ENCODE results near the gene TMEM184A.

Gene TMEM184A

DNA sequence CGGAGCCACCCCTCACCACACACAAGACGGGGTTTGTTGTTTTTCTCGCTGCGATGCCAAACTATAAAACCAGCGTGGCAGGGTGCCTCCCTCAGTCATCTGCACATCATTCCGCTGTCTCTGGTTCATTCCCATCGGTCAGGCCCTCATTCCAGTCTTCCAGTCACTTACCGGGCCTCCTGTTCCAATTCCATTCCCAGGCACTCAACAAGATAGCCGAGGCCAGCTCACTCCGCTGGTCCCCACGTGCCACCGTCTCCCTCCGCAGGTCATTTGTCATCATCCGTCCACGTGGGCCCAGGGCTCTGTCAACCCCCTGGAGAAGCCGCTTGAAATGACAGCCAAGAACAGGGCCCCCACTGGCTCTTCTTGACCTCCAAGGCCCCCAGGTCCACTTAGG, 6.1 kb upstream of the TMEM184A start:
- Histone ChIP-seq H3K9ac (ENCODE audit: low read depth, low read length) (no peak overlapping the region), H3K27me3 (ENCODE audit: control insufficient read depth, insufficient read depth, low read length) (no peaks in the 10 kb centered on the region), H3K9me3 (ENCODE audit: control insufficient read depth, insufficient read depth, low read length) (no peaks in the 10 kb centered on the region), H3K4me3 (ENCODE audit: low read depth, low read length) (no peak overlapping the region), H3K4me1 (ENCODE audit: control insufficient read depth, insufficient read depth, low read length) (no peaks in the 10 kb centered on the region), H3K36me3 (ENCODE audit: control insufficient read depth, insufficient read depth, low read length) (peaks cover 4% of the 10 kb centered on the region)

DNA sequence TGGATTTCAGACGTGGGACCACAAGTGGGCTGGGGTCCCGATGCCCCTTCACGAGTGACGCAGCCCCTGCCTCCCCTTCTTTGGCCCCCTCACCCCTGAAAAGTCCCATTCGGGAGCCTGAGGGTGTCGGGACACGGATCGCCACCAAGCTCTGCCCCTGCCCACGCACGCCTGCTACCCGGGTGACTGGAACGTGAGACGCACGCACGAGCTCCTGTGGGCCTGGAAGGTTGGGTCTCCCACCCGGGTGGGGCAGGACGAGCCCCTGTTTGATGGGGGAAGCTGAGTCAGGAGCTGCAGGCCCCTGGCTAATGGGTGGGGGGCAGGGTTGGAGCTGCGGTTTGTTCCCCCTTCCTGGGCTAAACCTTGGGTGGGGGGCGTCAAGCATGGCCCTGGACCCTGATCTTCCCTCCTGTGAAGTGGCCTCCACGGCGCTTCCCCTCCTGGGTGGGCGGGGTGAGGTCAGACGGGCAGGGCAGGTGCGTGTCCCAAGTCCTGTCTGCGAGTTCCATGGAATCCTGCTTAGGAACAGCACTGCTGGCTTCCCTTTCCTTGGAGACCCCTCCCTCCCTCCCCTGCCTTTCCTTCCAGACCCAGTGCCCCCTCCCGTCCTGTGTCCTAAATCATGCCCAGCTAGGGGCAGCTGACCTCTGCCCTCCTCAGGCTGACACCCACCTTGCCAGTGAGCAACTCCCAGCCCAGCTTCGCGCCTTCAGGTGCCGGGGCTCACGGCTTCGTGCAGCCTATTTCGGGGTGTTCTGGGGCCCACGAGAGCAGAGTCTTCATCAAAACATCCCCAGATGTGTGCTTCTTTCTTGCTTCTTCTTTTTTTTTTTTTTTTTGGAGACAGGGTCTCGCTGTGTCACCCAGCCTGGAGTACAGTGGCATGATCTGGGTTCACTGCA, 5.3 kb upstream of the TMEM184A start:
- H3K36me3 ChIP-seq (ENCODE audit: control insufficient read depth, insufficient read depth, low read length): no peaks in the 10 kb centered on the region
- H3K27me3 ChIP-seq (ENCODE audit: control insufficient read depth, insufficient read depth, low read length): no peaks in the 10 kb centered on the region
- no peak overlapping the region for H3K9ac ChIP-seq (ENCODE audit: low read depth, low read length)
- no peaks in the 10 kb centered on the region for H3K9me3 ChIP-seq (ENCODE audit: control insufficient read depth, insufficient read depth, low read length)
- no peaks in the 10 kb centered on the region for H3K4me1 ChIP-seq (ENCODE audit: control insufficient read depth, insufficient read depth, low read length)
- H3K4me3 ChIP-seq (ENCODE audit: low read depth, low read length): no peak overlapping the region

DNA sequence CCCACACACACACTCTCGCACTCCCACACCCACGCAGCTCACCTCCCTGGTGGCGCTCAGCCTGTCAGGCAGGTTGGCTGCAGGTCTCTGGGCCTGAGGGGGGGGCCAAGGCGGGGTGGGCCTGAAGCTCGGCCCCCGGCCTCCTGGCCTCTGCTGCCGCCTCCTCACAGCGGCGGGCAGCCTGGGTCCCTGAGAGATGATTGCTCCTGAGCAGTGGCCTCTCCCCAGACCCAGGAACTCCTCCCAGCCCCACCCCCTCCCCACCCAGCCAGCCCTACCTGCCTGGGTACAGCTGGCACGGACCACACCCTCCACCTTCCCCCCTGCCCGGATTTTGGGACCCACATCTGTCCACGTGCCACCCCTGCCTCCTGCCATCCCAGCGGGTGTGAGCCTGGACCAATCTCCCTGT, 4.6 kb upstream of the TMEM184A start:
- Histone ChIP-seq H3K4me1 (ENCODE audit: control insufficient read depth, insufficient read depth, low read length) (peaks cover under 1% of the 10 kb centered on the region), H3K9me3 (ENCODE audit: control insufficient read depth, insufficient read depth, low read length) (no peaks in the 10 kb centered on the region), H3K9ac (ENCODE audit: low read depth, low read length) (no peak overlapping the region), H3K4me3 (ENCODE audit: low read depth, low read length) (no peak overlapping the region), H3K36me3 (ENCODE audit: control insufficient read depth, insufficient read depth, low read length) (no peaks in the 10 kb centered on the region), H3K27me3 (ENCODE audit: control insufficient read depth, insufficient read depth, low read length) (no peaks in the 10 kb centered on the region)

DNA sequence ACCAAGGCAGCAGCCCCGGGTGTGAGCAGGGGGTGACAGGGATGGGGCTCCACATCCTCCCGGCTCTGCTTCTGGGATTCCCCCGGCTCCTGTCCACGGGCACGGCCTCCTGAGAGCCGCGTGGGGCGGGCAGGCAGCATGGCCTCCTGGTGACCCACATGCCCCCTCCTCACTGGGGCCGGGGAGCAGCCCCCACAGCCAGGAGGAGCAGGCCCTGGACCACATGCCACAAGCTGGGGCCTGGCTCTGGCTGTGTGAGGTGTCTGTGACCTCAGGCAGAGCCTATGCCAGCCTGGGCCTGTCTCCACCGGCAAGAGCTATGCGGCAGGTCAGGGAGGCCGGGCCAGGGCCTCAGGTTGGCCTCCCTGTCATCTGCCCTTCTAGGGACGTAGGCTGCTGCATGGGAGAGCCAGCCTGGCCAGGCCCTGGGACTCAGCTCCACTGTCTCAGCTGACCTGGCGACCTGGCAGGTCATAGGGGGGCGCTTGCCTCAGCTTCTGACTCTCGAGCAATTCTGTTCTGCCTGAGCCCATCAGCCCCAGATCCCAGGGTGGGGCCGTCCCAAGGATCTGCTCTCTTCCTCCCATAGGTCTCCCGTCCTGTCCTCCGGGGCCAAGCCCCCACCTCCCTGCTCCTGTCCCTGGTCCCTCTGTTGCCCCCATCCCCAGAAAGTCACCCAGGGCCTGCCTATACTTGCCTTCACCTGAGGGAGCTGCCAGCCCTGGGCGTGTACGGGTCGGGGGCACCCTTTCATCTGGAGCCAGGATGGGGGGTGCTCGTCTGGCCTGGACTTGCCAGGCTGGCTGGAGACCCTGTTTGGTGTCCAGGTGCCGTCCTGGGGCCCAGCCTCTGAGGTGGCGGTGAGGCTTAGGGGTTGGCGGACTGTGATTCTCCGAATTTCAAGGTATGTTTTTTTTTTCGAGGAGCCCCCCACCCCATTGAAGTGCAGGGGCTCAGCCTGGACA, 3.9 kb upstream of the TMEM184A start:
- Histone ChIP-seq H3K4me3 (ENCODE audit: low read depth, low read length) (no peak overlapping the region), H3K27me3 (ENCODE audit: control insufficient read depth, insufficient read depth, low read length) (no peaks in the 10 kb centered on the region), H3K9me3 (ENCODE audit: control insufficient read depth, insufficient read depth, low read length) (no peaks in the 10 kb centered on the region), H3K36me3 (ENCODE audit: control insufficient read depth, insufficient read depth, low read length) (no peaks in the 10 kb centered on the region), H3K9ac (ENCODE audit: low read depth, low read length) (no peak overlapping the region), H3K4me1 (ENCODE audit: control insufficient read depth, insufficient read depth, low read length) (peaks cover 2% of the 10 kb centered on the region)

DNA sequence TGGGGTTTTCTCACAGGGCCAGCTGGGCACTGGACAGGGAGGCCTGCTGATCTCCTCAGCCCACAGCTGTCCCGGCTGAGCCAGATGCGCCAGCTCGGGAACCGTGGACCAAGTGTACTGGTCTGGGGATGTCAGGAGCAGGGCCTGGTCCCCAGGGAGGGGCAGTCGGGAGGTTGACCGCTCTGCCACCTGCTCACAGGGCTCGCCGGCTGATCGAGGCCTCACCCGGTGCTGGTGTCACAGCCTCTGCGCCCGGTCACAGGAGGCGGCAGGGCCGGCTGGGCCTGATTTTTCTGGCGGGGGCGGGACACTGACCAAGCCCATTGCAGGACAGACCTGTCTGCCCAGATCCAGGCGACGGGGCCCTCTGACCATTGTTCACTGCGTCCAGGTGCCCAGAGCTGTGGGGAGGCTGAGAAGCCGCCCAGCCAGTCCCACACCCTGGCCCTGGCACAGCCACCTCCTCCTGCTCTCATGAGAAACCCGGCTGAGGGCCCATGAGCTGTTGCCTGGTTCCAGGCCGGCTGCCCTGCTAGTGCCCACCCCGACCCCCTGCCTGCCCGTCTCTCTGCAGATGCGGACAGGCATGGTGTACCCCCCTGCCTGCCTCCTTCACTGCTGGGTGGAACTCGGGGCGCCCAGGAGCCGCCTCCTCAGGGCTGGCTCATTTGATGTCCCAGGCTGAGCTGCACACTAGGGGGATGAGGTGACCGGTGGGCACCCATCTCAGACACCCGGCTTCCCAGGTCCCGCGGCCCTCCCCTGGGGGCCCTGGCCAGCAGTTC, 3.0 kb upstream of the TMEM184A start:
- H3K4me1 ChIP-seq (ENCODE audit: control insufficient read depth, insufficient read depth, low read length): peaks cover 2% of the 10 kb centered on the region
- no peak overlapping the region for H3K4me3 ChIP-seq (ENCODE audit: low read depth, low read length)
- H3K27me3 ChIP-seq (ENCODE audit: control insufficient read depth, insufficient read depth, low read length): no peaks in the 10 kb centered on the region
- H3K36me3 ChIP-seq (ENCODE audit: control insufficient read depth, insufficient read depth, low read length): no peaks in the 10 kb centered on the region
- H3K9ac ChIP-seq (ENCODE audit: low read depth, low read length): no peak overlapping the region
- H3K9me3 ChIP-seq (ENCODE audit: control insufficient read depth, insufficient read depth, low read length): no peaks in the 10 kb centered on the region

GRCh38 chr7:1558181-1558811, 2.3 kb upstream of the TMEM184A start:
- no peak overlapping the region for H3K9ac ChIP-seq (ENCODE audit: low read depth, low read length)

GRCh38 chr7:1557771-1558170, 1.8 kb upstream of the TMEM184A start:
- Histone ChIP-seq H3K4me3 (ENCODE audit: low read depth, low read length) (no peak overlapping the region), H3K36me3 (ENCODE audit: control insufficient read depth, insufficient read depth, low read length) (no peaks in the 10 kb centered on the region), H3K9me3 (ENCODE audit: control insufficient read depth, insufficient read depth, low read length) (no peaks in the 10 kb centered on the region), H3K4me1 (ENCODE audit: control insufficient read depth, insufficient read depth, low read length) (peaks cover 2% of the 10 kb centered on the region), H3K9ac (ENCODE audit: low read depth, low read length) (no peak overlapping the region), H3K27me3 (ENCODE audit: control insufficient read depth, insufficient read depth, low read length) (no peaks in the 10 kb centered on the region)

More at GRCh38 chr7:1558181-1558811, 2.3 kb upstream of the TMEM184A start:
- Histone ChIP-seq H3K4me1 (ENCODE audit: control insufficient read depth, insufficient read depth, low read length) (peaks cover 2% of the 10 kb centered on the region), H3K36me3 (ENCODE audit: control insufficient read depth, insufficient read depth, low read length) (no peaks in the 10 kb centered on the region), H3K4me3 (ENCODE audit: low read depth, low read length) (no peak overlapping the region), H3K9me3 (ENCODE audit: control insufficient read depth, insufficient read depth, low read length) (no peaks in the 10 kb centered on the region), H3K27me3 (ENCODE audit: control insufficient read depth, insufficient read depth, low read length) (no peaks in the 10 kb centered on the region)

DNA sequence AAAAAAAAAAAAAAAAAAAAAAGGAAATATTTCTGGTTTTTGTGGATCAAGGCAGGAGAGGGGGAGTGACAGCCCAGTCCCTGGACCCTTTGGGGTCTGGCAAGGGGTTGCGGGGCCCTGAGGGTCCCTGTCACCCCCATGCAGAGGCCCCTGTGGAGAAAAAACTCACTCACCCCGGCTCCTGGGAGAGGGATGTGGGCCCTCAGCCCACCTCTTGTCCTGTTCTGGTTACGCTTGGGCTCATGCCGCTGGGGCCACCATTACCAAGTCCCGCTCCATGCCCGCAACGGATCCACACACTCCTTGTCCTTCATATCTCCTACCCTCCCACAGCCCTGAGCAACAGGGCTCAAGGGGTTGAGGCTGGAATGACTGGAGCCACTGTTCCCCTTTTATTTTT, 1.0 kb upstream of the TMEM184A start:
- peaks cover 2% of the 10 kb centered on the region for H3K4me1 ChIP-seq (ENCODE audit: control insufficient read depth, insufficient read depth, low read length)
- no peaks in the 10 kb centered on the region for H3K9me3 ChIP-seq (ENCODE audit: control insufficient read depth, insufficient read depth, low read length)
- no peak overlapping the region for H3K9ac ChIP-seq (ENCODE audit: low read depth, low read length)
- H3K4me3 ChIP-seq (ENCODE audit: low read depth, low read length): no peak overlapping the region
- H3K36me3 ChIP-seq (ENCODE audit: control insufficient read depth, insufficient read depth, low read length): no peaks in the 10 kb centered on the region
- H3K27me3 ChIP-seq (ENCODE audit: control insufficient read depth, insufficient read depth, low read length): no peaks in the 10 kb centered on the region

- Histone ChIP-seq H3K36me3 (ENCODE audit: control insufficient read depth, insufficient read depth, low read length) (no peaks in the 10 kb centered on the region), H3K9me3 (ENCODE audit: control insufficient read depth, insufficient read depth, low read length) (no peaks in the 10 kb centered on the region), H3K27me3 (ENCODE audit: control insufficient read depth, insufficient read depth, low read length) (no peaks in the 10 kb centered on the region), H3K9ac (ENCODE audit: low read depth, low read length) (peak overlapping the region; percentile 47), H3K4me3 (ENCODE audit: low read depth, low read length) (no peak overlapping the region), H3K4me1 (ENCODE audit: control insufficient read depth, insufficient read depth, low read length) (peaks cover 2% of the 10 kb centered on the region)
These were observed 776 bp downstream of the TMEM184A start for GRCh38 chr7:1555046-1555812.

DNA sequence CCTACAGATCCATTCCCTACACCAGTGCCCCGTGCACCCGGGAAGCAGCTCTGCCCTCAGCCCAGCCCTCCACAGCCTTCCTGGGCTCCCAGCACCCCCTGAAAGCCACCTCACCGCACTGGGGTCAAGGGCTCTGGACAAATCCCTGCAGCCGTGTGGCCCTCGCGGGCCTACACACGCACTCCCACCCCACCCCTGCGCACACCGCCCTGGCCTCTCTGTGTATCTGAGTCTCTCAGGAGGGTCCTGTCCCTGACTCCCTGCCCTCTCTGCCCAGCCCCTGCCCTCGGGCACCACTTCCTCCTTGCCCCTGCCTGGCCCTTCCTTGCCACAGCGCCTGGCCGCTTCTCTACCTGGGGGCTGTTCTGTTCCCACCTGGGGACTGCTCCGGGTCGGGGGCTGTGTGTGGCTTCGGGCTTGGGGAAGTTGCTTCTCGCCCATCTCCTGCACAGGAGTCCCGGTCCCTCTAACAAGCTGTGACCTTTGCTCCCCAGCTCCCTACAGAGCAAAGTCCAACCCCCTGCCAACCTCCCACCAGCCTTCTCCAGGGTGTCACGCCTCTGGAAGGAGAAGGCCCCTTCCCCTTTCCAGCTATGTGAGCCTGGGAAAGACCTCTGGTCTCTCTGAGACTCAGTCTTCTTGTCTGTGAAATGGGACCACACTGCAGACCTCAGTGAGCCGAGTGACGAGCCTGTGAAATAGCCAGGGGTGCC, 1.5 kb downstream of the TMEM184A start:
- Histone ChIP-seq H3K4me1 (ENCODE audit: control insufficient read depth, insufficient read depth, low read length) (peaks cover 2% of the 10 kb centered on the region), H3K4me3 (ENCODE audit: low read depth, low read length) (no peak overlapping the region), H3K36me3 (ENCODE audit: control insufficient read depth, insufficient read depth, low read length) (no peaks in the 10 kb centered on the region), H3K9ac (ENCODE audit: low read depth, low read length) (no peak overlapping the region), H3K27me3 (ENCODE audit: control insufficient read depth, insufficient read depth, low read length) (no peaks in the 10 kb centered on the region), H3K9me3 (ENCODE audit: control insufficient read depth, insufficient read depth, low read length) (no peaks in the 10 kb centered on the region)

Measured in iPS-15b (cell line).